NT2/D1 (cell line): ENCODE data around the gene OXNAD1.

Source experiments
- SUZ12 ChIP-seq: IDR thresholded peaks from 2 replicates; pipeline ENCODE4 v1.6.1; 2011; ENCODE audit not compliant: insufficient read length, insufficient read depth; ENCODE audit errors: extremely low read depth
- YY1 ChIP-seq: IDR thresholded peaks from 2 replicates; pipeline ENCODE4 v1.6.1; 2011; ENCODE audit not compliant: insufficient read length, insufficient read depth
- ZNF274 ChIP-seq: IDR thresholded peaks from 2 replicates; pipeline ENCODE4 v1.6.1; 2011; ENCODE audit warnings: mild to moderate bottlenecking, low read depth, low read length

DNA sequence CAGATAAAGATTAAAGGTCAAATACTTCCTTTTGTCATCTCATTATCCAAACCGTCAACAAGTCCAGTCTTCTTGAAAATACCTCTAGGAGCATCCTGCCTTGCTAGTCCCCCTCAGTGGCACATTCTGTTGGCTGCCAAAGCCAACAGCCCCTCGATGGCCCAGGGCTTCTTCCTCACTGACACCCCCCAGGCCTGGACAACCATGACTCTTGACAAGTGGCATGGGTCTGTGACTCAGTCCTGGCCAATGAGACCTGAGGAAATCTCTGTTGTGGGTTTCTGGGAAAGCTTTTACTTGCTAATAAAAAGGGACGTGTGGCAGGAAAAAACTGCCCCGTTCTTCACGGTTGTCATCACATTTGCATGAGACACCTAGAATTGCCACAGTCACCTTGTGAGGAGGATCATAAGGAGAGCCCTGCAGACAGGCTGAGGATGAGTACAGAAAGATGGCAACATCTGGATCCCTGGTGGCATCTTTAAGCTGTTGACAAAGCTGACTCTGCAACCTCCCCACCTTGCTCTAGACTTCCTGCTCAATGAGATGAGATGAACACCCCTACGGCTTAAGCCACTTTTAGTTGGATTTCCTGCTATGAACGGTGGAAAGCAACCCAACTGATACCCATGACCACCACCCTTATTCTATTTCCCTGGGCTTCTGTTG, 81.5 kb downstream of the OXNAD1 start:
- no peak for TF ChIP-seq ZNF274
- no peak for TF ChIP-seq SUZ12
- TF ChIP-seq YY1 = no peak
